Brain microvascular endothelial cell (primary cell): Measurements from ENCODE around the gene PNPLA4.

Experiments used
- DNase-seq: peaks from one replicate; pipeline ENCODE4 v3.0.0-alpha.2; 2020
- H3K27ac ChIP-seq: fragments of 250-450 bp; sonication (Bioruptor Pico); 2 replicates; pipeline ENCODE4 v1.5.1; 2020; ENCODE audit warnings: mild to moderate bottlenecking, moderate library complexity
- H3K27me3 ChIP-seq: fragments of 250-450 bp; sonication (Bioruptor Pico); replicated peaks from 2 replicates; pipeline ENCODE4 v1.5.1; 2020; ENCODE audit warnings: mild to moderate bottlenecking
- H3K36me3 ChIP-seq: fragments of 250-450 bp; sonication (Bioruptor Pico); replicated peaks from 2 replicates; pipeline ENCODE4 v1.5.1; 2020; ENCODE audit warnings: mild to moderate bottlenecking
- H3K4me3 ChIP-seq: 2 replicates; pipeline ENCODE4 v1.5.1; 2011; ENCODE audit warnings: low read depth, mild to moderate bottlenecking, control low read depth, low read length, moderate library complexity
- in situ Hi-C: cut with HindIII; loops from 2 replicates; pipeline ENCODE4 v1.10.0; 2017; ENCODE audit warnings: low sequenced_read_pairs, low pct_ligation_motif_present
- TF ChIP-seq, protein P1 (sequence below): IDR thresholded peaks from 2 replicates; pipeline ENCODE4 v1.5.1; 2011; ENCODE audit warnings: low read depth, mild to moderate bottlenecking, moderate library complexity, low read length, control low read depth, inconsistent platforms; ENCODE audit errors: missing control alignments

Gene PNPLA4

DNA sequence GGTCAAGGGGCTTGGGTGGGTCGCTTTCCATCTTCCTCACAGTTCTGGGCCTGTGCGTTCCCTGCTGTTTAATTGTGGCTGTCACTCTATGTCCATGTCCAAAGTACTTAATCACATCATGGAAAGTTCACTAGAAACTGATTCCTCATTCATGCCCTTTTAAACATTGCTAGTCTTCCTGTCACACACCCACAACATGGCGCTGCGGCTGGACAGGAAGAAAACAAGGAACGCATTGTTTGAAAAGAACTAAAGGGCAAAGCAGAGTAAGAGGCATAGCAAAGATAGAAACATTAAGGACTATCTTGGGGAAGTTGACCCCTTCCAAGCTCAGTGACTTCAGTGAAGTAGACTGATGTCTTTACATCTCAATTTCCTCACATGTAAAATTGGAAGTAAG is 18.4 kb downstream of the PNPLA4 start:
- Histone ChIP-seq H3K36me3 (no peaks in the 10 kb centered on the region), H3K4me3 (no peak overlapping the region), H3K27ac (no peak overlapping the region), H3K27me3 (no peaks in the 10 kb centered on the region)
- TF ChIP-seq, protein P1, sequence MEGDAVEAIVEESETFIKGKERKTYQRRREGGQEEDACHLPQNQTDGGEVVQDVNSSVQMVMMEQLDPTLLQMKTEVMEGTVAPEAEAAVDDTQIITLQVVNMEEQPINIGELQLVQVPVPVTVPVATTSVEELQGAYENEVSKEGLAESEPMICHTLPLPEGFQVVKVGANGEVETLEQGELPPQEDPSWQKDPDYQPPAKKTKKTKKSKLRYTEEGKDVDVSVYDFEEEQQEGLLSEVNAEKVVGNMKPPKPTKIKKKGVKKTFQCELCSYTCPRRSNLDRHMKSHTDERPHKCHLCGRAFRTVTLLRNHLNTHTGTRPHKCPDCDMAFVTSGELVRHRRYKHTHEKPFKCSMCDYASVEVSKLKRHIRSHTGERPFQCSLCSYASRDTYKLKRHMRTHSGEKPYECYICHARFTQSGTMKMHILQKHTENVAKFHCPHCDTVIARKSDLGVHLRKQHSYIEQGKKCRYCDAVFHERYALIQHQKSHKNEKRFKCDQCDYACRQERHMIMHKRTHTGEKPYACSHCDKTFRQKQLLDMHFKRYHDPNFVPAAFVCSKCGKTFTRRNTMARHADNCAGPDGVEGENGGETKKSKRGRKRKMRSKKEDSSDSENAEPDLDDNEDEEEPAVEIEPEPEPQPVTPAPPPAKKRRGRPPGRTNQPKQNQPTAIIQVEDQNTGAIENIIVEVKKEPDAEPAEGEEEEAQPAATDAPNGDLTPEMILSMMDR = no peak
- DNase-seq = no peak
- in situ Hi-C loops = no loop called here

DNA sequence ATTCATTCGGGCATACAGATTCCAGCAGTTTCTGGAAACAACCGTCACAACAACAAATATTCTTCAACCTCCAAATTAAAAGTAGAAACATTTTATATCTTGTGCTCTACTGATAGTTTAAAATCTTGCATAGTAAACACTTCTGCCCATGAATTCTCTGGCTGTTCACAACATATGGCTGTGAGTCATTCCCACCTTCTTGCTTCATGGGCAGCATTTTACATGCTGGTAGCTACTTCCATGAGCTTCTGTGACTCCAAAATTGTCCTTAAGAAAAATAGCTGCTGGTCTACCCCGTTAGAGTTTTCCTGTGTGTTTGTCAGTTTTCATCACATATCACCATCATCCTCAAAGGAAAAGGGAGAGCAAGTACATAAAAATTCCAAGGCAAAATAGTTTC is 22.7 kb downstream of the PNPLA4 start:
- no peak overlapping the region for H3K4me3 ChIP-seq
- TF ChIP-seq, protein P1 = no peak
- H3K27ac ChIP-seq = no peak overlapping the region
- H3K36me3 ChIP-seq = no peaks in the 10 kb centered on the region
- no peaks in the 10 kb centered on the region for H3K27me3 ChIP-seq
- no peak for DNase-seq
- in situ Hi-C loops = no loop called here

DNA sequence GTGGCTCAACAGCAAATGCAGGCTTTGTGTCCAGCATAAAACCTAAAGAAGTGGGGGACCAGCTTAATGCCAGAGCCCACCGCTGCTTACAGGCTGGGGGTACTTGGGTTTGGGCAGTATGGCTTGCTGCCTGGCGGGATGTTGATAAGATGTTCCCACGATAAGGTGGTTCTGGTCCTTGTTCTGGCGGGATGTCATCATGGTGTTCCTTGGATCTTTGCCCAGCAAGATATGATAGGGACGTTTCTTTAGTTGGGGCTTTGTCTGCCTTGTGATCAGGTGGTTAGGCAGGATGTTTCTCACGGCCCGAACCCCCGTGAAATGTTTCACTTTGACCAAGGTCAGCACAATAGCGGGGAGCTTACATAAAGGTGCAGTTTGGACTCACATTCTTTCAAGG is 35.3 kb downstream of the PNPLA4 start:
- Histone ChIP-seq H3K36me3 (no peaks in the 10 kb centered on the region), H3K4me3 (no peak overlapping the region), H3K27me3 (no peaks in the 10 kb centered on the region), H3K27ac (no peak overlapping the region)
- DNase-seq = no peak
- in situ Hi-C loops = no loop called here
- TF ChIP-seq, protein P1 = no peak

DNA sequence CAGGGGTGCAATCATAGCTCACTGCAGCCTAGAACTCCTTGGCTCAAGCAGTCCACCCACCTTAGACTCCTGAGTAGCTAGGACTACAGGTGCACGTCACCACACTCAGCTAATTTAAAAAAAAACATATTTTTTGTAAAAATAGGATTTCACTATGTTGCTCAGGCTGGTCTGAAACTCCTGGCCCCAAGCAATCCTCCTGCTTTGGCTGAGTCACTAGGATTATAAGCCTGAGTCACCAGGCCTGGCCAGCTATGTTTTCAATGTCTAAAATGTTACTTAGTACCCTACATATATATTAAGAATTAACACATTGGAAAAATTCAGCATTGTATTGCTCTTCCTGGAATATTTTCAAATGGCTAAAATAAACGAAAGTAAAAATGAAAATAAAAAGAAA is 37.5 kb downstream of the PNPLA4 start:
- peak; percentile 20 for DNase-seq

DNA sequence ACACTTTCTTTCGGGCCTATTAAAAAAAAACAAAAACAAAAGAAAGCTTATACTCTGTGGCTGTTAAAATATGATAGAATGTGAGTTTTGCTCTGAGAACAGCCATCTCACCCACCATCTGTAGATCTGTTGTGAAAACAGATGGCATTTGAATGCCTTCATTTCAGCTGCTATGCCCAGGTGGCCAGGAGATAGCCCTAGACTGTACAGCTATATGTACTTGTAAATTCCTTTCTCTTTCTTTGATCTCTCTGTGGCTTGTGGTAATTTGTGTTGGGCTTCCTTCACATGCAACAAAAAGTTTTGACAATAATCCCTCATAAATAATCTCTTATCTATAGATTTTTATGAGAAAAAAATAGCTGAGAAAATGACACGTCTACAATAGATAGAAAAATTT is 38.1 kb downstream of the PNPLA4 start:
- Histone ChIP-seq H3K27ac (no peak overlapping the region), H3K36me3 (no peaks in the 10 kb centered on the region), H3K27me3 (no peaks in the 10 kb centered on the region), H3K4me3 (no peak overlapping the region)
- in situ Hi-C loops = no loop called here
- no peak for DNase-seq
- TF ChIP-seq, protein P1 = no peak

More for the DNA sequence above, 37.5 kb downstream of the PNPLA4 start:
- H3K36me3 ChIP-seq = no peaks in the 10 kb centered on the region
- H3K4me3 ChIP-seq = no peak overlapping the region
- in situ Hi-C loops = no loop called here
- TF ChIP-seq, protein P1 = no peak
- no peak overlapping the region for H3K27ac ChIP-seq
- no peaks in the 10 kb centered on the region for H3K27me3 ChIP-seq

DNA sequence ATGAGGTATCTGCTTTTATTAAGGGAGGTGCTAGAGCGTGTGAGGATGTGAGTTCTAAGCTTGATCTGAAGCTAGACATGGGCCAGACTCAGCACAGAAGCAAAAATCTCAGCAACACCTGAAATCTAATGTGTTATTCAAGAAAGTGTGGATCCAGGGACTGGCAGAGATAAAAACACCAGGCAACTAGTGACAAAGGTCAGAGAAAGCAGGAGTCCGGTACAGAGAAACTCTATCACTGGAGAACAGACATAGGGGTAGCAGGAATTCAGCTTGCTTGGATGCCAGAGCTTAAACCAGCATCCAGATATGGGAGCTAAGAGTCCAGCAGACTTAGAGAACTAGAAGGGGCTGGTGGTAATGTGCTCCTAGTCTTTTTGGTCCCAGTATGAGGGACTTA is 50.3 kb downstream of the PNPLA4 start:
- Histone ChIP-seq H3K36me3 (no peaks in the 10 kb centered on the region), H3K27me3 (no peaks in the 10 kb centered on the region), H3K4me3 (no peak overlapping the region), H3K27ac (no peak overlapping the region)
- TF ChIP-seq, protein P1 = no peak
- no peak for DNase-seq
- in situ Hi-C loops = no loop called here
